GM12875 (cell line): Measurements from ENCODE around the gene SEMA6B.

Experiments used
- H3K4me3 ChIP-seq: one replicate; pipeline ENCODE4 v1.5.1; 2011; ENCODE audit warnings: low read depth, low read length, control low read depth
- TF ChIP-seq, protein P1 (sequence below): IDR thresholded peaks from 2 replicates; pipeline ENCODE4 v1.5.1; 2011; ENCODE audit warnings: low read depth, mild to moderate bottlenecking, control low read depth, inconsistent platforms, low read length, moderate library complexity, borderline replicate concordance; ENCODE audit not compliant: insufficient read depth

The SEMA6B gene

DNA sequence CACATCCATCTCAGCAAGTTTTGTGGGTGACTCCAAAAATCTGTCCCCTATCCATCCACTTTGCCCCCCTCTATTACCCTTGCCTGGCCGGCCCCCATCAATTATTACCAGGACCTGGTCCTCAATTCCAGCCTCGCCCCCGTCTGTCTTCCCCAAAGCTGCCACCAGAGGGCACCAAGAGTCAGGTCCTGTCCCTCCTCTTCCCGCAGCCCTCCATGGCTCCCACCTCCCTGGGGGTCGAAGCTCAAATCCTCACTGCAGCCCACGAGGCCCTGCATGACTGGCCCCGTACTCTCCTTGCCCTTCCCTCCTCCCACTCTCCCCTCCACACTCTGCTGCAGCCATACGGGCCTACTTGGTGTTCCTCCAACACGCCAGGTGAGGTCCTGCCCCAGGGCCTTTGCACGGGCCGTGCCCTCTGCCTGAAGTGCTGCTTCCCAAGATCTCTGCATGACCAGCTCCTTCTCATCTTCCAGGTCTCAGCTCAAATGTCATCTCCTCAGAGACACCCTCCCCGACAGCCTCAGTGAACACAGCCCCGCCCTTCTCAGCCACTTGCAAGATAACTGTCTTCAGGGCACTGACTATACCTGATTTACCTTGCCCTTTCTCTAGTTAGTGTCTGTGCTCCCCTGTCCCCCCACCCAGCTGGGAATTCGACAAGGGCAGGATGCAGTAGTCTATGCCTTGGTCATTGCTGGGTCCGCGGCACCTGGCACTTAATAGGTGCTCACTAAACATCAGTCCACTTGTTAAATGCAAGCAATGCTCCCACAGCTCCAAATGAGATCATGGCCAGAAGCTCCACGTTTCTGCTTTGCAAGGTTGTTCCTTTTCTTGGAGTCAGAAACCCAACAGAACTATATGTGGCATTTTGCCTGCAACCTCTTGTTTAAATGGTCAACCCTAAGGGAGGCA is 16.8 kb upstream of the SEMA6B start:
- TF ChIP-seq, protein P1, sequence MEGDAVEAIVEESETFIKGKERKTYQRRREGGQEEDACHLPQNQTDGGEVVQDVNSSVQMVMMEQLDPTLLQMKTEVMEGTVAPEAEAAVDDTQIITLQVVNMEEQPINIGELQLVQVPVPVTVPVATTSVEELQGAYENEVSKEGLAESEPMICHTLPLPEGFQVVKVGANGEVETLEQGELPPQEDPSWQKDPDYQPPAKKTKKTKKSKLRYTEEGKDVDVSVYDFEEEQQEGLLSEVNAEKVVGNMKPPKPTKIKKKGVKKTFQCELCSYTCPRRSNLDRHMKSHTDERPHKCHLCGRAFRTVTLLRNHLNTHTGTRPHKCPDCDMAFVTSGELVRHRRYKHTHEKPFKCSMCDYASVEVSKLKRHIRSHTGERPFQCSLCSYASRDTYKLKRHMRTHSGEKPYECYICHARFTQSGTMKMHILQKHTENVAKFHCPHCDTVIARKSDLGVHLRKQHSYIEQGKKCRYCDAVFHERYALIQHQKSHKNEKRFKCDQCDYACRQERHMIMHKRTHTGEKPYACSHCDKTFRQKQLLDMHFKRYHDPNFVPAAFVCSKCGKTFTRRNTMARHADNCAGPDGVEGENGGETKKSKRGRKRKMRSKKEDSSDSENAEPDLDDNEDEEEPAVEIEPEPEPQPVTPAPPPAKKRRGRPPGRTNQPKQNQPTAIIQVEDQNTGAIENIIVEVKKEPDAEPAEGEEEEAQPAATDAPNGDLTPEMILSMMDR, result peak; percentile 75
- no peak overlapping the region for H3K4me3 ChIP-seq

- TF ChIP-seq, protein P1, result no peak
- H3K4me3 ChIP-seq, result no peak overlapping the region
These were observed 16.0 kb upstream of the SEMA6B start for GRCh38 chr19:4575267-4576015.

DNA sequence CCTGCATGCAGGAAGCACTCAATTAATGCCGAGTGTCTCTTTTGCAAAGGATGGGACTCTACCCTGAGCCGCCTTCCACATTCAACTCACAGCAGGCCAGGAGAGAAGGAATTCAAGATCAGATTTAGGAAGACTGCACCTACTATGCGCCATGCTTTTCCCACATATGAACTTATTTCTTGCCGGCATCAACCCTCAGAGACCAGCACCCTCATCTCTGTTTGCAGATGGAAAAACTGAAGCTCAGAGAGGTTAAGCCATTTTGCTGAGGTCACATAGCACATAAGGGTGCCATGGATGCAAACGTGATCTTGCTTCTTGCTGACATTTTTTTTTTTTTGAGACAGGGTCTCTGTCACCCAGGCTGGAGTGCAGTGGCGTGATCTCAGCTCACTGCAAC is 14.2 kb upstream of the SEMA6B start:
- TF ChIP-seq, protein P1, result no peak
- no peak overlapping the region for H3K4me3 ChIP-seq

- no peak overlapping the region for H3K4me3 ChIP-seq
- TF ChIP-seq, protein P1, result no peak
These were observed 11.9 kb upstream of the SEMA6B start for GRCh38 chr19:4571305-4571917.

- H3K4me3 ChIP-seq, result no peak overlapping the region
- TF ChIP-seq, protein P1, result no peak
These were observed 11.4 kb upstream of the SEMA6B start for GRCh38 chr19:4570916-4571304.

DNA sequence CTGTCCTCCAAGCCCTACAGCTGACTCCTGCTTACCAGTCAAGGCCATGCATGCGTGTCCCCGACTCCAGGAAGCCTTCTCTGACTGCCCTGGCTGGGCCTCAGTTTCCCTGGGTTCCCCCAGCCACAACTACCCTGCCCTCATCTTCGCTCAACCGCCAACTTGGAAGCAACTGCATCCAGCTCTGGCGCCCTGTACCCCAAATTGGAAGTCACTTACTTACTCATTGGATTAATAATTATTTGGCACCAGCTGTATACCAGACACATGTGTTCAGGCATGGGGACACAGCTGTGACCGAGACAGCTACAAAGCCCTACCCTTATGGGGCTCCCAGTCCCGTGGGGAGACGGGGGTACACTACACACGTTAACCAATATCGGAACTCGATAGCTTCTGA is 10.9 kb upstream of the SEMA6B start:
- TF ChIP-seq, protein P1, result no peak
- H3K4me3 ChIP-seq, result no peak overlapping the region
